ENCODE results near the gene TNFRSF8.
A peak's percentile ranks its signal among the peaks of the same experiment; 100 is the strongest.

TNFRSF8 gene

DNA sequence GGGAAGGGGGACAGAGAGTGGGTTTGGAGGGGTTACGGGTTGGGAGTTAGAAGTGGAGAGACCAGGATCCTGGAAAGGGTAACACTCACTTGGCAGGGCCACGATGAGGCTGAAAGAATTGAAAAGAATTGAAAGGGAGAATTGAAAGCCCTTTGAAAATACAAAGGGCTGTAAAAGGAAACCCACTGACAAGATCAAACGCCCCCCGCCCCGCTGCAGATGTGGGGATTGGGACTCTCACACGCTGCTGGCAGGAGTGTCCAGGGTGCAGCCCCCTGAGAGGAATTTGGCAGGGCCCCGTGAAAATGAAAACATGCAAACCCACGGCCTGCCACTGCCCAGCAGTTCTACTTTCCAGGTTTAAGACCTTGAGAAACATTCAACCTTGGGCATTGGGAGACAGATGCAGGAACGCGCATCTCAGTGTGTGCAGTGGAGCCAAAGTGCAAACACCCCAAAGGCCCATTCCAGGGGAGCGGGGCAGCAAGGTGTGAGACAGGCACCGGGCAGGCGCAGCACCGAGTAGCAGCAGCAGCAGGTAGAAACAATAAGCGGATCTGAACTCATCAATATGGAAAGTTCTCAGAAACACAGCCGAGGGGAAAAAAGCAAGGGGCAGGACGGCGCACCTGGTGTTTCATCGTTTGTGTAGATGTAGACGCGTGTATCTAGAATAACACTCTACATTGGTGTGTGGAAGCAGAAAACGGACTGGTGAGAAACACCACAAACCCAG is 95.4 kb downstream of the TNFRSF8 start:
- Histone ChIP-seq H3K4me3 (ENCODE audit: low read length) (no peak overlapping the region), H3K9me3 (ENCODE audit: control insufficient read depth, low read length) (no peaks in the 10 kb centered on the region), H3K27me3 (replicated peaks; ENCODE audit: control insufficient read depth, insufficient read depth, low read length) (no peaks in the 10 kb centered on the region), H3K9ac (ENCODE audit: low read length) (no peak overlapping the region), H3K36me3 (ENCODE audit: control insufficient read depth, insufficient read depth, low read length, severe bottlenecking) (no peaks in the 10 kb centered on the region), H3K4me1 (ENCODE audit: control insufficient read depth, insufficient read depth, low read length) (peaks cover 23% of the 10 kb centered on the region)
- DNase-seq (ENCODE audit: low read depth), result no peak

DNA sequence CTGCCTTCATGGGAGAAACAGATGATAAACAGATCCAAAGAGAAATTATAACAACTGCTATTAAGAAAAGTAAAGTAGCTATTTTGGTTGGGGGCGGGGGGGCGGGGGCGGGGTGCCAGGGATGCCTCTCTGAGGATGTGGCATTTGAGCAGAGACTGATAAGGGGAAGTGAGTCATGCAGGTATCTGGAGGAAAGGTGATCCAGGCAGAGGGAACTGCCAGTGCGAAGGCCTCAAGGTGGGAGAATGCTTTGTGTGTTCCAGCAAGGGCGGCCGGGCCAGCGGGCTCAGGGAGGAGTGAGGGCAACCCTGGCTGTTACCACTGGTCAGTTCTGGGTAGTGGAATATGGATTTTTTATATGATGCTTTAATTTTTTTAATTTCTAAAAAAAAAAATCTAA is 96.7 kb downstream of the TNFRSF8 start:
- H3K9ac ChIP-seq (ENCODE audit: low read length), result no peak overlapping the region
- H3K9me3 ChIP-seq (ENCODE audit: control insufficient read depth, low read length), result no peaks in the 10 kb centered on the region
- H3K4me1 ChIP-seq (ENCODE audit: control insufficient read depth, insufficient read depth, low read length), result peaks cover 17% of the 10 kb centered on the region
- no peaks in the 10 kb centered on the region for H3K36me3 ChIP-seq (ENCODE audit: control insufficient read depth, insufficient read depth, low read length, severe bottlenecking)
- H3K27me3 ChIP-seq (replicated peaks; ENCODE audit: control insufficient read depth, insufficient read depth, low read length), result no peaks in the 10 kb centered on the region
- H3K4me3 ChIP-seq (ENCODE audit: low read length), result no peak overlapping the region
- DNase-seq (ENCODE audit: low read depth), result no peak

GRCh38 chr1:12161324-12161661 is 98.2 kb downstream of the TNFRSF8 start:
- Histone ChIP-seq H3K9me3 (ENCODE audit: control insufficient read depth, low read length) (no peaks in the 10 kb centered on the region), H3K36me3 (ENCODE audit: control insufficient read depth, insufficient read depth, low read length, severe bottlenecking) (no peaks in the 10 kb centered on the region), H3K9ac (ENCODE audit: low read length) (peak overlapping the region; percentile 21), H3K4me3 (ENCODE audit: low read length) (no peak overlapping the region), H3K27me3 (replicated peaks; ENCODE audit: control insufficient read depth, insufficient read depth, low read length) (no peaks in the 10 kb centered on the region), H3K4me1 (ENCODE audit: control insufficient read depth, insufficient read depth, low read length) (peaks cover 17% of the 10 kb centered on the region)
- no peak for DNase-seq (ENCODE audit: low read depth)

DNA sequence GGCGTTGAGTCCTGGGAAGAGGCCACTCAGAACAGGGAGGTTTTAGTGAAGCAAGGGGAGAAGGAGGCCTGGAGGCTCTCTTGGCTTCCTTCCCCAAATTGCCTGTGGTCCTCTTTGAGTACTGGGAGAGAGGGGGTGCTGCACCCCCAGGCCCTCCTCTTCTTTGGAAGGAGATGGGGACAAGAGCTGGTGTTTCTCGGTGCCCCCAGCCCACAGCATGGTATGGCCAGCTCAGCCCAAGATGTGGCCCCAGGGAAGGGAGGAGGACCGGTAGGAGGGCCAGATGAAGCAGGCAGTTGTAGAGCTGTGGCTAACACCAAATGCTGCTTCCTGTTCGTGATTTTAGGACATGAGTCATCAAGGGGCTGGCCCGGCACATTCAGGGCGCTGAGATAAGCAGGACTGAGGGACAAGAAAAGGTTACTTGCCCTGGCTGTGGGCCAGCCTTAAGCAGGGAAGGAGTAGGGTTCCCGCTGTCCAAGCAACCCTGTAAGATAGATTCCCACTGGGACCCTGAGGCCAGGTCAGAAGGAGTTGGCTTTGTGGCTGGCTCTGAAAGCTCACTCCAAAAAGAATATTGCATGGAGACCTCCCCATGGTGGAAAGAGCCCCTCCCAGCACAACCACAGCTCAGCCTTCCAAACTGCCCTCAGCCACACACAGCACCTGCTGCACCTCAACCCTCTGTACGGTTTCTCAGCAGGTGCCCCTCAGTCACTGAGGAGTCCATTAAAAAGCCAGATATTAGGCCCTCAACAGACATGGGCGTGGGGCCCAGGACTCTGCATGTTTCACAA is 98.8 kb downstream of the TNFRSF8 start:
- Histone ChIP-seq H3K9me3 (ENCODE audit: control insufficient read depth, low read length) (no peaks in the 10 kb centered on the region), H3K9ac (ENCODE audit: low read length) (peak overlapping the region; percentile 21), H3K27me3 (replicated peaks; ENCODE audit: control insufficient read depth, insufficient read depth, low read length) (no peaks in the 10 kb centered on the region), H3K4me1 (ENCODE audit: control insufficient read depth, insufficient read depth, low read length) (peaks cover 17% of the 10 kb centered on the region), H3K36me3 (ENCODE audit: control insufficient read depth, insufficient read depth, low read length, severe bottlenecking) (no peaks in the 10 kb centered on the region), H3K4me3 (ENCODE audit: low read length) (no peak overlapping the region)
- peak; percentile 83 for DNase-seq (ENCODE audit: low read depth)

GRCh38 chr1:12162459-12163137 is 99.5 kb downstream of the TNFRSF8 start:
- DNase-seq (ENCODE audit: low read depth), result no peak
- Histone ChIP-seq H3K36me3 (ENCODE audit: control insufficient read depth, insufficient read depth, low read length, severe bottlenecking) (no peaks in the 10 kb centered on the region), H3K27me3 (replicated peaks; ENCODE audit: control insufficient read depth, insufficient read depth, low read length) (no peaks in the 10 kb centered on the region), H3K4me1 (ENCODE audit: control insufficient read depth, insufficient read depth, low read length) (peaks cover 18% of the 10 kb centered on the region), H3K9me3 (ENCODE audit: control insufficient read depth, low read length) (no peaks in the 10 kb centered on the region), H3K4me3 (ENCODE audit: low read length) (no peak overlapping the region), H3K9ac (ENCODE audit: low read length) (no peak overlapping the region)

- Histone ChIP-seq H3K27me3 (replicated peaks; ENCODE audit: control insufficient read depth, insufficient read depth, low read length) (no peaks in the 10 kb centered on the region), H3K4me1 (ENCODE audit: control insufficient read depth, insufficient read depth, low read length) (peaks cover 24% of the 10 kb centered on the region), H3K9me3 (ENCODE audit: control insufficient read depth, low read length) (no peaks in the 10 kb centered on the region), H3K36me3 (ENCODE audit: control insufficient read depth, insufficient read depth, low read length, severe bottlenecking) (no peaks in the 10 kb centered on the region), H3K9ac (ENCODE audit: low read length) (no peak overlapping the region), H3K4me3 (ENCODE audit: low read length) (no peak overlapping the region)
- DNase-seq (ENCODE audit: low read depth), result no peak
Measured at GRCh38 chr1:12163210-12163609, 100.1 kb downstream of the TNFRSF8 start.

DNA sequence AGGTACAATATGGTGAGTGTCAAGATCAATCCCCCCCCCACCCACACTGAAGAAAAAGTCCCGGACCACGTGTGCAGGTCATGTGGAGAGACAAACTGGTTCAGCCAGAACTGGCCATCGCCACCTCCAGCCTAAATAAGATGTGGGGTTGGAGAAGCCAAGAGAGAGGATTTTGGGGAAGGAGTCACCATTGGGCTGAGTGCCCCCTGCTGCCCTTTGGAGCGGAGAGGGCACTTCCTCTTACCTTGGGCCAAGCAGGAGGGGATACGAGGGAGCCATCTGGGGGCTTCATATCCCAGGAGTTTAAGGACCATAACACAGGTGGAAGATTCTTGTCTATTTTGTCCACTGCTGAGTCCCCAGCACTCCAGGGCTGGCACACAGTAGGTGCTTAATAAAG is 101.1 kb downstream of the TNFRSF8 start:
- Histone ChIP-seq H3K4me3 (ENCODE audit: low read length) (no peak overlapping the region), H3K36me3 (ENCODE audit: control insufficient read depth, insufficient read depth, low read length, severe bottlenecking) (no peaks in the 10 kb centered on the region), H3K27me3 (replicated peaks; ENCODE audit: control insufficient read depth, insufficient read depth, low read length) (no peaks in the 10 kb centered on the region), H3K9me3 (ENCODE audit: control insufficient read depth, low read length) (no peaks in the 10 kb centered on the region), H3K9ac (ENCODE audit: low read length) (no peak overlapping the region), H3K4me1 (ENCODE audit: control insufficient read depth, insufficient read depth, low read length) (peaks cover 34% of the 10 kb centered on the region)
- DNase-seq (ENCODE audit: low read depth), result no peak

GRCh38 chr1:12165342-12165741 is 102.2 kb downstream of the TNFRSF8 start:
- Histone ChIP-seq H3K27me3 (replicated peaks; ENCODE audit: control insufficient read depth, insufficient read depth, low read length) (no peaks in the 10 kb centered on the region), H3K9ac (ENCODE audit: low read length) (no peak overlapping the region), H3K36me3 (ENCODE audit: control insufficient read depth, insufficient read depth, low read length, severe bottlenecking) (no peaks in the 10 kb centered on the region), H3K4me1 (ENCODE audit: control insufficient read depth, insufficient read depth, low read length) (peaks cover 44% of the 10 kb centered on the region), H3K9me3 (ENCODE audit: control insufficient read depth, low read length) (no peaks in the 10 kb centered on the region), H3K4me3 (ENCODE audit: low read length) (no peak overlapping the region)
- no peak for DNase-seq (ENCODE audit: low read depth)

GRCh38 chr1:12166834-12167492 is 103.9 kb downstream of the TNFRSF8 start, which contains the start of gene TNFRSF1B:
Gene TNFRSF1B, plus strand, starts transcription at chr1:12166991. Its CDS starts 101 bp downstream, at chr1:12167092.
- Histone ChIP-seq H3K36me3 (ENCODE audit: control insufficient read depth, insufficient read depth, low read length, severe bottlenecking) (no peaks in the 10 kb centered on the region), H3K9me3 (ENCODE audit: control insufficient read depth, low read length) (no peaks in the 10 kb centered on the region), H3K9ac (ENCODE audit: low read length) (peak within 1 kb of the TSS; percentile 89), H3K27me3 (replicated peaks; ENCODE audit: control insufficient read depth, insufficient read depth, low read length) (no peaks in the 10 kb centered on the region), H3K4me3 (ENCODE audit: low read length) (peak within 1 kb of the TSS; percentile 87), H3K4me1 (ENCODE audit: control insufficient read depth, insufficient read depth, low read length) (peaks cover 37% of the 10 kb centered on the region)
- peak; percentile 77 for DNase-seq (ENCODE audit: low read depth)

DNA sequence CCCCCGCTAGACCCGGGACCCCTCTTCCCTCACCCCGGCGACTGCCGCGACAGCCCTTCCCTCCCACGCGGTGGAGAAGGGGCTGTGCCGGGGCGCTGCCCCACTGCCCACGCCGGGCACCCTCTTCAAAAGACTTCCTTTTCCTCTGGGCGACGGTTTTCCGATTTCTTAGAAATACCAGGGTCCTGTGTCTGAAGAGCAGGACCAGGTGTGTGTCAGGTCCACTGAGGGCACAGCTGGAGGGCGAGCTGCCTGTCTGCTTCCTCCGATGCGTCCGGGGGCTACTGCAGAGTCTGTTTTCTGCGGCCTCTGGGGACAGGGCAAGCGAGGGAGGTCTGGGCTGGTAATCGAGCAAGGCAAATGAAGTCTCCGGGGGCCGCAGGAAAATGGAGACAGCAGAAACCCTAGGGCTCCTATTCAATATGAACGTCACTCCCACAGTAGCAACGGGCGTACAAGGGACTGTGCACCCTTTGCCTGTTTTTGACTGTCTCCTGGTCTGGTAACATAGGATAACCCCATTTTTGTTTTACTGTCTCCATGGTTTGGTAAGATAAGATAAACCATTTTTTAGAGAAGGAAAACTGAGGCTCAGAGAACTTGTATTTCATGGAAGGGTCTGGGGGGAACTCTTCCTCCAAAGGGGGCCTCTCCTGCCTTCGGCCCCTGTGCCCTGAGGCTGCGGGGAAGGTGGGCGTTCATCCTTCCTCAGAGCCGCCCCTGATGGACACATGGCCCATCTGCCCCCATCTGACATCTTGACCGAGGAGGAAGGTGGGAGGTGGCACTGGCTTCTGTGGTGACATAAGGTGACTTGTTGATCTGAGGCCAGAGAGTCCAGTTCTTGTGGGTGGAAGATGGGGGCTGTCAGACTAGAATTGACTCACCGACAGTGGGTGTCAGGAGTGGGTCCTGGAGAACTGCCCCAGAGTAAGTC is 104.7 kb downstream of the TNFRSF8 start:
- Histone ChIP-seq H3K9me3 (ENCODE audit: control insufficient read depth, low read length) (no peaks in the 10 kb centered on the region), H3K4me3 (ENCODE audit: low read length) (peak overlapping the region; percentile 87), H3K9ac (ENCODE audit: low read length) (peak overlapping the region; percentile 89), H3K36me3 (ENCODE audit: control insufficient read depth, insufficient read depth, low read length, severe bottlenecking) (no peaks in the 10 kb centered on the region), H3K4me1 (ENCODE audit: control insufficient read depth, insufficient read depth, low read length) (peaks cover 30% of the 10 kb centered on the region), H3K27me3 (replicated peaks; ENCODE audit: control insufficient read depth, insufficient read depth, low read length) (no peaks in the 10 kb centered on the region)
- no peak for DNase-seq (ENCODE audit: low read depth)

Data from adipocyte (in vitro differentiated cells).